NCI-H526 (cell line): ENCODE results near the gene CASKIN1.

Experiments used
- DNase-seq, 2 experiments: peaks; one replicate each; lab custom pipeline; 2025; lab: John Stamatoyannopoulos, UW

The CASKIN1 gene

DNA sequence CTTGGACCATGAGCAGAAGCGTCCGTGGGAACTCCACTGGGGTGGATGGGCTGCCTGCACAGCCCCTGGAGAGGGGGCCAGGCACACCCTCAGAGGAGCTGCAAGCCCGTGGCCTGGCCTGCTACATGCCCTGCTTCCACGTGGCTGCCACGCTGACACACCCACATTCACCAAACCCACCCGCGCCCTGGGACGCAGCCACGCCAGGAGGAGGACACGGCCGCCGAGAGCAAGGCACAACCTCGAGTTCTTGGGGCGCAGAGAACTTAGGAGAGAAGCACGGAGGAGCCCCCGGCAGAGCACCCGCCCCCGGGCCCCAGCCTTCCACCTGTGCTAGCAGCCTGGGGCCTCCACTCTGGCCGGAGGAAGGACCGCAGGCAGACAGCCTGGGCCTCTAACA is 18.8 kb downstream of the CASKIN1 start:
- no peak for DNase-seq

DNA sequence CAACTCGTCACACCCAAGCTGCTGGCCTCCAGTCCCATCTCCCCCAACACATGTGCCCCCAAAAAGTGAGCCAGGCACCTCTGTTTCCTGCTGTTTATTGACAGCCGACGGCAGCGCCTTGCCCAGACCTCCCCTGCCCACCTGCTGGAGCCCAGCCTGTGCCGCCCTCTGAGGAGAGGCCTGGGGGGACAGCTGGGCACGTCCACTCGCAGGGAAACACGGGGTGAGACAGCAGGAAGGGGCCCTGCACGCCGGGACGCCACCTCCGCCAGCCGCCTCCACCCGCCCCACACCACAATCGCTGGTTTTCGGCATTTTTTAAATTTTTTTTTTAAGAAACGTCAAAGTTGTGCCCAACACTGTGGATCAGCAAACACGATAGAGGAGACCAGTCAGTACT is 19.3 kb downstream of the CASKIN1 start:
- no peak for DNase-seq

DNA sequence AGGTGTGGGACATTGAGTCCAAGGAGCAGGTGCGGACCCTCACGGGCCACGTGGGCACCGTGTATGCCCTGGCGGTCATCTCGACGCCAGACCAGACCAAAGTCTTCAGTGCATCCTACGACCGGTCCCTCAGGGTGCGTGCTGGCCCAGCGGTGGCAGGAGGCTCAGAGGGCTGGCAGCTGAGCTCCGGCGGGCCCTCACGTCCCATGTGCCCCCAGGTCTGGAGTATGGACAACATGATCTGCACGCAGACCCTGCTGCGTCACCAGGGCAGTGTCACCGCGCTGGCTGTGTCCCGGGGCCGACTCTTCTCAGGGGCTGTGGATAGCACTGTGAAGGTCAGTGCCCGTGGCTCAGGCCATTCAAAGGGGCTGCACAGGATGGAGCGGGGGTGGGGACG is 20.4 kb downstream of the CASKIN1 start:
- DNase-seq = no peak

DNA sequence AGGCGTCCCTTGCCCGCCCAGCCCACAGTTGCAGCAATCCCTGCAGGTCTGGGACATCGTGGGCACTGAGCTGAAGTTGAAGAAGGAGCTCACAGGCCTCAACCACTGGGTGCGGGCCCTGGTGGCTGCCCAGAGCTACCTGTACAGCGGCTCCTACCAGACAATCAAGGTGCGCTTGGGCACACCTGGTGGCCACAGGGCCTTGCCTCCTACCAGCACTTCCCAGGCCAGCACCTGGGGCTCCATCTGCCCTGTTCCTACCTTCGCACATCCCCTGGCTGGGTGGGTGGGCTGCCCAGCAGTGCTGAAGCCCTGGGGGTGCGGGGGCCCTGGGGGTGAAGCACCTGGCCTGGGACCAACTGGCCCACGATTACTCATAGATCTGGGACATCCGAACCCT is 21.0 kb downstream of the CASKIN1 start:
- no peak for DNase-seq

DNA sequence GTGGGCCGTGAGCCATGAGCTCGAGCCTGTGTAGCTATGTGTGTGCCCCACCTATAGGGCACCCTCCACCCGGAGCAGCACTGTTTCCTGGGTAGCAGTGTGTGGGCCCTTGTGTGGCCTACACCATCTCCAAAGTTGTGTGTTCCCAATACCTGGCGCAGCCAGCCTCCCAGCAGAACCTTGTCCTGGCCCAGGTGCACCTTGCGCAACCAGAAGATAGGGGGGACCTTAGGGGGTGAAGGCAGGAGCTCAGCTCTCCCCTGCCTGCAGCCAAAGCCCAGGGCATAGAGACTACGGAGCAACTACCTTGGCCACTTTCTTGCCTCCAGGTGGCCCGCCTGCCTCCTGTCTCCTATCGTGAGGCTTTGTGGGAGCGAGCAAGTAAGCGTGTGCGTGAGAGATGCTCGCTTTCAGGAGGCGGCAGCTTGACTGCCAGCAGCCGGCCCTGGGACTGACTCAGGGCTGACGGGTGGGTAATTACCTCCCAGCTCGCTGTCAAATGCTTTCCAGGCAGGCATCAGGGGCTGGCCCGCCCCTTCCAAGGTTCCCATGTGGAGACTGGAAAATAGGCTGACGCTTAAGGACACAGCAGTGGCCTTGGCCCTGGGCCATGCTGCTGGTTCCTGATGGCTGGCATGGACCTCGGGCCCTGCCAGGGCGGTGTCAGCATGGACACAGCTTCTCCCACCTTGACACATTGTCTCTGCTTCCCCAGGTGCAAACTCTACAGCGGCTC is 21.8 kb downstream of the CASKIN1 start:
- DNase-seq = no peak

DNA sequence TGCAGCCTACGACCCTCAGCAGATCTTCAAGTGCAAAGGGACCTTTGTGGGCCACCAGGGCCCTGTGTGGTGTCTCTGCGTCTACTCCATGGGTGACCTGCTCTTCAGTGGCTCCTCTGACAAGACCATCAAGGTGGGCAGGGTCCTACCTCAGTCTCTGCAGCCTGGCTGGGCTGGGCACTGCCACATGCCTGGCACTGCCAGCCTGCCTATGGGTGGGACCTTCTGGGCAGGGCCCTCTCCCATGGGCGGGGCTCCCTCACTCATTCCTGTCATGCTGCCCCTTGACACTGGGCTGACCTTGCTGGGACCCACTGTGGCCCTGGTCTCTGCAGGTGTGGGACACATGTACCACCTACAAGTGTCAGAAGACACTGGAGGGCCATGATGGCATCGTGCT is 22.5 kb downstream of the CASKIN1 start:
- no peak for DNase-seq

DNA sequence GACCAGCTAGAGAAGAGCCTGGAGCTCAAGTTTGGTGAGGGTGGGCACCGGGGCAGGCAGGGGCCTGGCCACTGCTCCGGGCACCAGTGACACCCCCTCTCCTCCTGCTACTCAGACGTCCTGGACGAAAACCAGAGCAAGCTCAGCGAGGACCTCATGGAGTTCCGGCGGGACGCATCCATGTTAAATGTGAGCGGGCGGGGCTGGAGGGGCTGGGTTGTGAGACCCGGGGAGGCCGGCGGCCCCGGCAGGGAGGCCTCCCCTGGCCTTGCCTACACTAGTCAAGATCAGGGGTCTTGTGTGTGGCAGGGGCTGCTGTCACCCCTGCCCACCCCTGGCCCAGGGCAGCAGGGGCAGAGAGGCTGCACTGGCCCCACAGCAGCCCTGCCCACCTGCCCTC is 23.0 kb downstream of the CASKIN1 start:
- no peak for DNase-seq

DNA sequence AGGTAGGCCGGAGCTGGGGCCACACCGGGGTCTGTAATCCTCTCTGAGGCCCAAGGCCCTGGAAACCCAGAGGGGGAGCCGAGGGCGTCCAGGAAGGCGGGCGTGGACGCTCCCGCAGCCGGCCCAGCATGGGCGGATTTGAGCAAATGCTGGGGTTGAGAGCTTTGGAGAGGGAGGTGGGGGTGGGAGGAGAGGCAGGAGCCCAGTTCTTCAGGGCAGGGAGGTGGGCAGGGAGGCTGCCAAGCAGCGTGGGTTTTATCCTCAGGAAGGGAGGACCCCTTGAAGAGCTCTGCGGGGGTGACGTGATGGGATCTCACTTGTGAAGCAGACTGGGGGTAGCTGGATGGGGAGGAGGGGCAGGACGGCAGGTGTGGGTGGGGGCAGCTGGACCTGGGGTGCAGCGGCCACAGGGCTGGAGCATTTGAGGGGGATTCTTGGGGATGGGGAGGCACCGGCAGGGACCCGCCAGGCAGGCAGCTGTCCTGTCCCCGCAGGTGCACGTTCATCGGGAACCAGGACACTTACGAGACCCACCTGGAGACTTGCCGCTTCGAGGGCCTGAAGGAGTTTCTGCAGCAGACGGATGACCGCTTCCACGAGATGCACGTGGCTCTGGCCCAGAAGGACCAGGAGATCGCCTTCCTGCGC is 23.6 kb downstream of the CASKIN1 start:
- no peak for DNase-seq

DNA sequence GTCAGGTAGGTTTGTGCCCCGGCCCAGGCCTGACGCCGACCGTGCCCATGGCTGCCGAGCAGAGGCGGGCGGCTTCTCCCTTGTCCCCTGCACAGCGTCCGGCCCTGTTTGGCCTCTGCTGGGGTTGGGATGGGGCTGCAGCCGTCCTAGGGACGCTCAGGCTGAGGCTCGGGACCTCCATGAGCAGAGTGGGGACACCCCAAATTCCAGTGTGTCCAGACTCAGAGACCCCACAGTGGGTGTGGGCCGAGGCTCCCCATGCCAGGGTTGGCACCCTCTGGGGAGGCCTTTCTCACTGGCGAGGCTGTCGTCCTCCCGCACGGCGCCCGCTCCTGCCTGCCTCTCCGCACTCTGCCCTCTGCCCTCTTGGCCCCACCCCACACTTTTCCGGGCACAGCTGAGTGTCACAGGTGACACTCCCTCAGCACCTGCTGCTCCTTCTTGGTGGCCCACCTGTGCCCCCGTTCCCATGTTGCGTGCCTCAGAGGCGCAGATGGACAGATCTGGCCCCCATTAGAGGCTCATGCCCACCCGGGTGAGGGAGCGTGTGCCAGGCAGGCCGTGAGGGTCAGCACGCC is 24.7 kb downstream of the CASKIN1 start:
- DNase-seq = no peak

DNA sequence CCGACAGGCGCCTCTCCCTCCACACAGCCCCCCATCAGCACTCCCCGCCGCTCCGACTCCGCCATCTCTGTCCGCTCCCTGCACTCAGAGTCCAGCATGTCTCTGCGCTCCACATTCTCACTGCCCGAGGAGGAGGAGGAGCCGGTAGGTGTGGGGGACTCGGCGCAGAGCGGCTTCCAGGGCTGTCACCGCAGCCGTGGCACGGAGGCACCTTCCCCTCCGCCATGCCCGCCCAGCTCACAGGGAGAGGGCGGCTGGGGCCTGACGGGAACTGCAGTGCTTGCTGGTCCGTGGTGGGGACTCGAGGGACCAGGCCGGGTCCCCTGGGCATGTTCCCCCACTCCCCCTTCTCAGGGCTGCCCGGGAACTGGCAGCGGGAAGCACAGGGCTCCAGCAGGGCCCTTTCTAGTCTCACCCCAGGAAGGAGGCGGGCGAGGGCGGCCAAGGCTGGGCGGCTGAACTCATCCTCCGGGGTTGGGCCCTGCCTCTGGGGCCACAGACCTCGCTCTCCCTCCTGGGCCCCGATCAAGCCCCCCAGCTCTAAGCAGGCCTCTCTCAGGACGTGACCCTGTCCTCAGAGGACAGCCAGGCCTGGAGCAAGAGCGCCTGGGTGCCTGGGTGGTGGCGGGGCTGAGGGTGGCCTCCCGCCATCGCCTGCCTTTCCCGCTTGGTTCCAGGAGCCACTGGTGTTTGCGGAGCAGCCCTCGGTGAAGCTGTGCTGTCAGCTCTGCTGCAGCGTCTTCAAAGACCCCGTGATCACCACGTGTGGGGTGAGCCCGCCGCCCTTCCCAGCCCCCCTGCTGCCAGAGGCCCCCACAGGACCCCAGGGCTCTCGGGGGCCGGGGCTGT is 25.6 kb downstream of the CASKIN1 start:
- DNase-seq = no peak

DNA sequence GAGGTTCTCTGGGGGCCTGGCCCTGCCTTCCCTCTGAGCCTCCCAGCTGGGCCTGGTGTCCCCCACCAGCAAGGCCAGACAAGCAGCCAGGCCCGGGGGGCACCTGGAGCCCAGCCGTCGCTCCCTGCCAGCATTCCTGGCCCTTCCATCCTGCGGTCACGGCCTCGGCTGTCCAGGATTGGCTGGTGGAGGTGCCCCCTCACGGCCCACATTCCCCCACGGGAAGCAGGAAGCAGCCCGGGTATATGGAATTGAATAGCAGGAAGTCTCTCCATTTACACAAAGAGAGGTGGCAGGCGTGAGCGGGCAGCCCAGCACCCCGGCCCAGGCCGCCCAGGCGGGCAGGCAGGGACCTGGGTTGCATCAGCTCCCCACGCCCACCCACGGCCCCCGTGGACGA is 26.3 kb downstream of the CASKIN1 start:
- no peak for DNase-seq

DNA sequence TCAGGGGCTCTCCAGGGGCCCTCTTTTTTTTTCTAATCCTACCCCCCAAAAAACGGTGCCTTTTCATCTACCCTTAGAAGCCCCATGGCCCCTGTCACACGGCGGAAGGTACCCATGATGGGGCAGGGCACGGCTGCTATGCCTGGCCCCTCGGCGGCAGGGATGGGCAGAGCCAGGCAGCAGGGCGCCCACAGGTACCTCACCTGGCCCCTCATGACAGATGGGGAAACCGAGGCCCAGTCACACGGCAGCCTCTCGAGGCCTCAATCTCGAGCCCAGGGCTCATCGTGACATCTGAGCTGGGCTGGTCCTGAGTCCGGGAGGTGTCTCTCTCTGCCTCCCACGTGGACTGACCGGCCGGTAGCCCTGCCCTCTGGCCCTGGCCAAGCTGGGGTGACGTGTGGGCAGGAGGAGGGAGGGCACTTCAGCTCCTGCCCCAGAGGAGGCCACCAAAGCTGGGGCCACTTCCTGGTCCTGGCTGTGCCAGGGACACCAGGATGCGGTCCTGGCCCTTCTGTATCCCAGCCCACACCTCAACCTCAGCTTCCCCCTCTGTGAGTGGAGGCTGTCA is 29.3 kb downstream of the CASKIN1 start:
- no peak for DNase-seq

DNA sequence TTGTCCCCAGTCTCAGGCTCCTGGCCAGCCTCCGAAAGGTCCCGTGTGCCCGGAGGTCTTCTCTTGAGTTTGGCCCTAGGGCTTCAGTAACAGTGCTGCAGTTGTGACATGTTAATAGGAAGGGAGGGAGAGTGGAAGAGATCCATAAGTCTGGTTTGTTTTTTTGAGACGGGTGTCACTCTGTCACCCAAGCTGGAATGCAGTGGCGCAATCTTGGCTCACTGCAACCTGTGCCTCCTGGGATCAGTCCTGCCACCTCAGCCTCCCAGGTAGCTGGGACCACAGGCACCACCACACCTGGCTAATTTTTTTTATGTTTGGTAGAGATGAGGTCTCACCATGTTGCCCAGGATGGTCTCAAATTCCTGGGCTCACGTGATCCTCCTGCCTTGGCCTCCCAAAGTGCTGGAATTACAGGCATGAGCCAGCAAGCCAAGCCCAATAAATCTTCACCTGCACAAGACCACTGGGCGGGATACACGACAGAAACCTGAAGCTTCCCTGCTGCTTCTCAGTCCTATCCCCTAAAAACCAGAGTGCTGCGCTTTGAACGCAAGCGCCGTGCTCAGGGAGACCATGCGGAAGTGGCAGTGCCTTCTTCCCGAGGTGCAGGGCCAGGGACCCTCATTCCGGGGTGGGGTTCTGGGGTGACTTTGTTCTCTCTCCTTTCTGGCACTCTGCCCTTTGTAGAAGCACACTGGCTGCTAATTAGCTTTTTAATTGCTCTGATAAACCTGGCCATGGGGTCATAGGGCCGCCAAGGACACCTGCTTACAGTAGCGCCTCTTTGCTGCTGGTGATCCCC is 29.9 kb downstream of the CASKIN1 start:
- no peak for DNase-seq

DNA sequence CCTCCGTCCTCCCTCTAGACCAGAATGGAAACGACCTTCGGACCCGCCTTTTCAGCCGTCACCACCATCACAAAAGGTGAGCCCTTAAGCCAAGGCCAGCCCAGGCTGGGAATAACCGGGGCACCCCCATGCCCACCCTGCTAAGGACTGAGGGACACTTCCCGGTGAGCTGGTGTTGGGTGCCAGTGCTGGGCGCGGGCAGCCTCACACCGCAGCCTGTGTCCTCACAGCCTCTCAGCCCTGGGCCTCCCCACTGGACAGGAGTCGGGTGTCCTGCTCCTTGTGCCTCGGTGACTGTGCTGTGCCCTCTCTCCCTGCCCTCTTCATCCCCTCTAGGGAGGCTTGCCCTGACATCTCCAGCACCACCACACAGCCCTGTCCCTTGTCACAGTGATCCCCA is 30.5 kb downstream of the CASKIN1 start:
- no peak for DNase-seq

DNA sequence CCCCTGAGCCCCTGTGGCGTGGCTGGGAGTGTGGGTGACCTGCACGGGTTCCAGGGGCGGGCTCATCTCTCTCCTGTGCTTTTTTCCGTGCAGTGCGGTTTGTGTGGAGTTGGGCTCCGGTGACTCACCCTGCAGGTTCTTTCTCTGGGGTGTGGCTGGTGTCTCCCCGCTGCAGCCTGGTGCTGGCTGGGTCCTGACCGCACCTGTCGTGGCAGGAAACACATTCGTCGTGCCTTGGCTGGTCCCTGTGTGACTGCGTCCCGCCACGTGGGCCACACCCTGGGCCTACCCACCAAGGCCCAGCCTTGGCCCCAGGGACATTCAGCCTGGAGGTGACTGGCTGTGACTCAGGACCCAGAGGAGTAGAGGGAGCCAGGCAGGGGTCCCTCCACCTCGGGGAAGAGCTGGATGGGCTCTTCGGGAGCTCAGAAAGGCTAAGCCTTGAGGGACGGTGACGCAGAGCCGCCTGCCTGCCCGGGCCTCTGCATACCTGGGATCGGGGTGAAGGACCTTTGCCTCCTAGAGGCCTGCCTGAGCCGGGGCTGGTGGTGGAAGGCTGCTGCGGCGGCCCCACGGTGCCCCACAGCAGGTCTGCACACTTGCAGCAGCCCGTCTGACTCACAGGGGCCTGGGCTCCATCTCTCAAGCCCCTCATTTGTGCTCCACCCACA is 33.1 kb downstream of the CASKIN1 start:
- no peak for DNase-seq

DNA sequence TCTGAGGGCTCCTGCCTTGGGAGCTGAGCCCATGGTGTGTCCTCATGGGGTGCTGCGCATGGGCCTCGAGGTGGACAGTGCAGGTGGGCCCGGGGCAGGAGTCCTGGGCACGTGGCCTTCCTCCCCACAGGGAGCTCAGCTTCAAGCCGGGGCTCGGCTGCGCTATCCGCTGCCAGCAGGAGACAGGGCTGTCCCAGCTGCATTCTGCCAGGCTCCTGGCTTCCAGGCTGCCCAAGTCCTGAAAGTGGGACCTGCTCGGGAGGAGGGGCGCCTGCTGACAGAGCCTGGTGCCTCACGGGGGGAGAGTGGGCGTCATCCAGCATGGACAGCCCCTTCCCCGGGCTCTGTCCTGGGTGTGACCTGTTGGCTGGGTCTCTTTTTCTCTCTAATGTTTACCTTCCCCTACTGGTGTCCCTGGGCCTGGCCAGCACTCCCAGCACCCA is 33.7 kb downstream of the CASKIN1 start:
- no peak for DNase-seq

DNA sequence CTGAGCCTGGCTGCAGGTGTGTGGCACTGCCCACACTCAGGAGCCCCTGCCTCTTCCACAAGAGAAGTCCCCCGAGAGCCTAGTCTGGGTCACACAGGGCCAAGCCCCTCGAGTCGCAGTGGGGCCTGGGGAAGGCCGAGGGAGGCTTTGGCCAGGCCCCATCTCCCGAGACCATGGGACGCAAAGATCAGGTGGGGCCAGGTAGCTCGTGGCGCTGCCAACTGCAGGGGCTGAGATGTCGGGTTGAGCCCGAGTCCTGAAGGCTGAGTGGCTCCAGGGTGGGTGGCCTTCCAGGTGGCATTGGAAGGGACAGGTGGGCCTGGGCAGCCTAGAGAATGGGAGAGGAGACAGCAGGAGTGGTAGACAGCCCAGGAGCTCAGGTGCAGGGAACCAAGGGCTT is 34.5 kb downstream of the CASKIN1 start:
- DNase-seq = no peak

DNA sequence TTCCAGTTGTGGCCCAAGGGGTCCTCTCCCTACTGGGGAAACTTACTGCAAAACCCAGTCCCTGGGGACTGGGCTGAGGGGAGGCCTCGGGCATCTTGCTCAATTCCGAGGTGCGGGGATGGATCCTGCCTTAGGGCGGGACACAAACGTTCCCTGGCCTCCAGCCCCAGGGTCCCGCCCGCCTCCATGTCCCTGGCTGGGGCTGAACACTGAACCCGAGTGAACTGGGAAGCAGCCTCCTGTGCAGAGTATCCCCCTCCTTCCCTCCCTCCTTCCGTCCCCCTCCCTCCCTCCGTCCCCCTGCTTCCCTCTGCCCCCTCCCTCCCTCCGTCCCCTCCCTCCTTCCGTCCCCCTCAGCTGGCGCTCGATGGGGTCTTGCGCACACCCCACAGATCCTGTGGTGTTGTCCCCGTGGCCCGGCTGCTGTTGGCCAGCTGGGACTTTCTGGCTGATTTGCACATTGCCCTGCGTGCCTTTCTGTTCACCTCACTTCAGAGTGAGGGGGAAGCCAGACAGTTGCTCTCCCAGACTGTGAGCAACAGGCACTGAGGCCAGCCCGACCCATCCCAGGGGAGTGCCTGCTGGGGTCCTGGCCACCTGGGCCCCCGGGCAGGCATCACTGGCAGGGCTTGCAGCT is 35.4 kb downstream of the CASKIN1 start:
- no peak for DNase-seq

DNA sequence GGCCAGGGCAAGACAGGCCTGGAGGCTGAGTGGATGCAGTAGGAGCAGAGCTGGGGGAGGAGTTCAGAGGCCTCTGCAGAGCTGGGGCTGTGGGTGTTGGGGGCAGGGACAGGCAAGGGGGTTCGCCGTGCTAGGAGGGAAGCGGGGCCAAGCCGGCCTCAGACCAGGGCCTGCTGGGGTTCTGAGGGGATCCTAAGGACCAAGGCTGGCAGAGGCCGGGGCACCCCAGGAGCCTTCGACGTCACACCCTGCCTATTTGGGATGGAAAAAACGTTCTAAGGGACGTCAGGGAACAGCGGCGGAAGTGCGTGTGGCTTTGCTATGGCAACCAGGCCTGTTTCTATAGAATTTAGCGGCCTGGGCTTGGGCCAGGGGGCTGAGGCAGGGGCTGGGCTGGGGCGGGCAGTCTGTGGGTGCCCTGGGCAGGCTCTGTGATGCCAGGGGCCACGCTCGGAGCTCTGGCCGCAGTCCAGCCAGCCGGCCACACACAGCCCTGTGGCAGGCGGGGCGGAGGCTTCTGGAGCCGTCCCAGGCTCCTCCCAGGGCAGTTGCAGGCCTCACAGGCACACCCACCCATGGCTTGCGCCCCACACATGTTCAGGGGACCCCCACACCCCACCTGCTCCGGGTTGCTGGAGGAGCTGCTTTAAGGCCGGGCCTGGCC is 37.1 kb downstream of the CASKIN1 start:
- DNase-seq = no peak

DNA sequence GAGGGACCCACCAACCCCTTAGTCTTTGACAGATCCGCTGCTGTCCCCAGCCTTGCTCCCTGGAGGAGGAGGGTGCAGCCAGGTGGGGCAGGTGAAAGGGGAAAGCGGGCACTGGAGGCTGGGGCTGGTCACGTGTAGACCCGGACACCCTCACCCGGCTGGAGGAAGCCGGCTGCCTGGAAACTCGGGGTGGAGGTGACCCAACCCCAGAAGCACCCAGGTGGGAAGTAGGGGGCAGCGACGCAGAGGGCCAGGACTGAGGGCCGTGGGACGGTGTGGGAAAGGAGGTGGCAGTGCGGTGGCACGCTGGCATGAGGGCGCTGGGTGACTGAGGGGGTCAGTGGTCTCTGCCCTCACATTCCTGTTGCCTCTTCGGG is 38.2 kb downstream of the CASKIN1 start:
- DNase-seq = no peak
